ENCODE measurements around the gene DGKA. TPM values are rescaled to one million over a fixed set of nuclear protein-coding genes. Genes with fewer than 3 reads are reported as not detected.
"Not testable (repeated sequence)": the region's sequence is repeated elsewhere in the genome, so short reads cannot be mapped to it uniquely, and the experiment has no call there.

DGKA gene
- total RNA-seq: 100 to 1,000 TPM; 343 to 396 TPM

GRCh38 chr12:55930771-55931316, at the start of gene DGKA:
Gene DGKA (plus strand): TSS chr12:55931162. CDS start chr12:55936504, 5,342 bp downstream.
- Mint-ChIP-seq H3K36me3 (ENCODE audit: insufficient read depth in 2 of 2) (peaks cover 23 to 25% of the 10 kb centered on the region in 2 donors), H3K27ac (peak within 1 kb of the TSS; percentile 97), H3K27me3 (ENCODE audit: low read depth) (no peaks in the 10 kb centered on the region), H3K9me3 (no peaks in the 10 kb centered on the region), H3K4me3 (peak within 1 kb of the TSS; percentile 98 to 100), H3K4me1 (ENCODE audit: low read depth) (peaks cover 55% of the 10 kb centered on the region)
- ATAC-seq (replicated peaks in 1 of 2) (peak; percentile 31 to 36), DNase-seq (peak; percentile 84 to 87)

GRCh38 chr12:55885113-55885512, 45.8 kb upstream of the DGKA start:
- no peaks in the 10 kb centered on the region for H3K27me3 Mint-ChIP-seq (ENCODE audit: low read depth)
- H3K27ac Mint-ChIP-seq: no peak overlapping the region
- no peaks in the 10 kb centered on the region for H3K36me3 Mint-ChIP-seq (ENCODE audit: insufficient read depth in 2 of 2)
- no peak for DNase-seq
- no peak overlapping the region for H3K4me3 Mint-ChIP-seq
- H3K9me3 Mint-ChIP-seq: no peaks in the 10 kb centered on the region
- ATAC-seq (replicated peaks in 1 of 2): peak; percentile 25 to 62
- peaks cover 15% of the 10 kb centered on the region for H3K4me1 Mint-ChIP-seq (ENCODE audit: low read depth)

GRCh38 chr12:55891310-55891709, 39.7 kb upstream of the DGKA start:
- Mint-ChIP-seq H3K4me1 (ENCODE audit: low read depth) (no peaks in the 10 kb centered on the region), H3K4me3 (no peak overlapping the region), H3K27ac (no peak overlapping the region), H3K36me3 (ENCODE audit: insufficient read depth in 2 of 2) (no peaks in the 10 kb centered on the region), H3K27me3 (ENCODE audit: low read depth) (no peaks in the 10 kb centered on the region), H3K9me3 (no peaks in the 10 kb centered on the region)
- DNase-seq: no peak
- ATAC-seq (replicated peaks in 1 of 2): no peak

GRCh38 chr12:55893723-55894122, 37.2 kb upstream of the DGKA start:
- H3K9me3 Mint-ChIP-seq: no peaks in the 10 kb centered on the region

GRCh38 chr12:55899082-55899481, 31.9 kb upstream of the DGKA start:
- H3K27me3 Mint-ChIP-seq (ENCODE audit: low read depth): no peaks in the 10 kb centered on the region
- peak overlapping the region in 1 of 2 donors; percentile 33 for H3K4me3 Mint-ChIP-seq
- peak; percentile 94 to 97 for ATAC-seq (replicated peaks in 1 of 2)
- H3K27ac Mint-ChIP-seq: peak overlapping the region; percentile 29
- DNase-seq: peak; percentile 18 to 23
- peaks cover 15% of the 10 kb centered on the region for H3K4me1 Mint-ChIP-seq (ENCODE audit: low read depth)
- H3K36me3 Mint-ChIP-seq (ENCODE audit: insufficient read depth in 2 of 2): peaks cover 3 to 4% of the 10 kb centered on the region in 2 donors
- no peaks in the 10 kb centered on the region for H3K9me3 Mint-ChIP-seq

More at GRCh38 chr12:55893723-55894122, 37.2 kb upstream of the DGKA start:
- DNase-seq (no peak), ATAC-seq (replicated peaks in 1 of 2) (no peak)
- peaks cover 6% of the 10 kb centered on the region for H3K4me1 Mint-ChIP-seq (ENCODE audit: low read depth)
- H3K27me3 Mint-ChIP-seq (ENCODE audit: low read depth): no peaks in the 10 kb centered on the region
- H3K36me3 Mint-ChIP-seq (ENCODE audit: insufficient read depth in 2 of 2): no peaks in the 10 kb centered on the region
- no peak overlapping the region for H3K27ac Mint-ChIP-seq
- H3K4me3 Mint-ChIP-seq: no peak overlapping the region

GRCh38 chr12:55901881-55902490, 29.0 kb upstream of the DGKA start:
- Mint-ChIP-seq H3K9me3 (no peaks in the 10 kb centered on the region), H3K4me1 (ENCODE audit: low read depth) (peaks cover 15% of the 10 kb centered on the region), H3K36me3 (ENCODE audit: insufficient read depth in 2 of 2) (peaks cover 3 to 4% of the 10 kb centered on the region in 2 donors), H3K27me3 (ENCODE audit: low read depth) (no peaks in the 10 kb centered on the region), H3K4me3 (no peak overlapping the region), H3K27ac (no peak overlapping the region)
- DNase-seq: no peak
- ATAC-seq (replicated peaks in 1 of 2): no peak

- no peak for DNase-seq
- ATAC-seq (replicated peaks in 1 of 2): no peak
- H3K4me1 Mint-ChIP-seq (ENCODE audit: low read depth): no peaks in the 10 kb centered on the region
- no peak overlapping the region for H3K27ac Mint-ChIP-seq
- H3K4me3 Mint-ChIP-seq: no peak overlapping the region
- H3K36me3 Mint-ChIP-seq (ENCODE audit: insufficient read depth in 2 of 2): peaks cover 3 to 4% of the 10 kb centered on the region in 2 donors
- no peaks in the 10 kb centered on the region for H3K27me3 Mint-ChIP-seq (ENCODE audit: low read depth)
- H3K9me3 Mint-ChIP-seq: no peaks in the 10 kb centered on the region
Measured at GRCh38 chr12:55906056-55906455, 24.9 kb upstream of the DGKA start.

- Mint-ChIP-seq H3K4me3 (no peak overlapping the region), H3K4me1 (ENCODE audit: low read depth) (no peaks in the 10 kb centered on the region), H3K36me3 (ENCODE audit: insufficient read depth in 2 of 2) (peaks cover 7 to 9% of the 10 kb centered on the region in 2 donors), H3K27me3 (ENCODE audit: low read depth) (no peaks in the 10 kb centered on the region), H3K9me3 (no peaks in the 10 kb centered on the region), H3K27ac (no peak overlapping the region)
- ATAC-seq (replicated peaks in 1 of 2): no peak
- DNase-seq: no peak
Measured at GRCh38 chr12:55908726-55909512, 22.0 kb upstream of the DGKA start.

- H3K27ac Mint-ChIP-seq: peak overlapping the region; percentile 26
Measured at GRCh38 chr12:55909513-55909884, 21.5 kb upstream of the DGKA start.

GRCh38 chr12:55912908-55913307, 18.1 kb upstream of the DGKA start:
- Mint-ChIP-seq H3K4me3 (no peak overlapping the region), H3K27me3 (ENCODE audit: low read depth) (no peaks in the 10 kb centered on the region), H3K9me3 (peaks cover 0 to 3% of the 10 kb centered on the region in 2 donors), H3K36me3 (ENCODE audit: insufficient read depth in 2 of 2) (peaks cover 18 to 25% of the 10 kb centered on the region in 2 donors), H3K4me1 (ENCODE audit: low read depth) (peaks cover 23% of the 10 kb centered on the region), H3K27ac (peak overlapping the region; percentile 90)
- ATAC-seq (replicated peaks in 1 of 2) (no peak), DNase-seq (no peak)

More at GRCh38 chr12:55909513-55909884, 21.5 kb upstream of the DGKA start:
- Mint-ChIP-seq H3K4me1 (ENCODE audit: low read depth) (peaks cover 3% of the 10 kb centered on the region), H3K36me3 (ENCODE audit: insufficient read depth in 2 of 2) (peaks cover 10 to 13% of the 10 kb centered on the region in 2 donors), H3K27me3 (ENCODE audit: low read depth) (no peaks in the 10 kb centered on the region), H3K9me3 (no peaks in the 10 kb centered on the region), H3K4me3 (no peak overlapping the region)
- ATAC-seq (replicated peaks in 1 of 2) (no peak), DNase-seq (no peak)

GRCh38 chr12:55915482-55915859, 15.5 kb upstream of the DGKA start:
- DNase-seq (no peak), ATAC-seq (replicated peaks in 1 of 2) (no peak)
- peaks cover 28% of the 10 kb centered on the region for H3K4me1 Mint-ChIP-seq (ENCODE audit: low read depth)
- peak overlapping the region; percentile 90 for H3K27ac Mint-ChIP-seq
- H3K36me3 Mint-ChIP-seq (ENCODE audit: insufficient read depth in 2 of 2): peaks cover 18 to 25% of the 10 kb centered on the region in 2 donors
- H3K27me3 Mint-ChIP-seq (ENCODE audit: low read depth): no peaks in the 10 kb centered on the region
- H3K9me3 Mint-ChIP-seq: peaks cover 0 to 3% of the 10 kb centered on the region in 2 donors
- H3K4me3 Mint-ChIP-seq: peak overlapping the region in 1 of 2 donors; percentile 52

GRCh38 chr12:55919032-55919431, 11.9 kb upstream of the DGKA start:
- not testable (repeated sequence) for ATAC-seq (replicated peaks in 1 of 2); H3K9me3 Mint-ChIP-seq
- peaks cover 54% of the 10 kb centered on the region for H3K4me1 Mint-ChIP-seq (ENCODE audit: low read depth)

GRCh38 chr12:55922126-55922525, 8.8 kb upstream of the DGKA start:
- ATAC-seq (replicated peaks in 1 of 2): no peak
- peaks cover 11 to 16% of the 10 kb centered on the region in 2 donors for H3K36me3 Mint-ChIP-seq (ENCODE audit: insufficient read depth in 2 of 2)

More at GRCh38 chr12:55919032-55919431, 11.9 kb upstream of the DGKA start:
- not testable (repeated sequence) for H3K27me3 Mint-ChIP-seq (ENCODE audit: low read depth); H3K4me3 Mint-ChIP-seq; DNase-seq; H3K27ac Mint-ChIP-seq
- peaks cover 13 to 22% of the 10 kb centered on the region in 2 donors for H3K36me3 Mint-ChIP-seq (ENCODE audit: insufficient read depth in 2 of 2)

More at GRCh38 chr12:55922126-55922525, 8.8 kb upstream of the DGKA start:
- Mint-ChIP-seq H3K27ac (no peak overlapping the region), H3K9me3 (no peaks in the 10 kb centered on the region), H3K4me1 (ENCODE audit: low read depth) (peaks cover 50% of the 10 kb centered on the region), H3K4me3 (no peak overlapping the region), H3K27me3 (ENCODE audit: low read depth) (no peaks in the 10 kb centered on the region)
- no peak for DNase-seq

Data from activated T-cell treated with anti-CD3 and anti-CD28 coated beads, Interleukin-2, amount 50 U/mL, for 72 hours (primary cell).